HL-60 (cell line): ENCODE results near the gene ACSS3.

Experiments
- DNase-seq, 2 experiments: peaks; one replicate each; pipeline ENCODE4 v3.0.0-alpha.2; 2010 to 2020; ENCODE audit warnings: low read depth in 1 of 2, low spot score in 1 of 2
- H3K27ac ChIP-seq: fragments of 250-450 bp; sonication (Bioruptor Pico); replicated peaks from 2 replicates; pipeline ENCODE4 v1.5.1; 2020; ENCODE audit warnings: mild to moderate bottlenecking, moderate library complexity
- H3K27me3 ChIP-seq: fragments of 250-450 bp; sonication (Bioruptor Pico); 2 replicates; pipeline ENCODE4 v1.5.1; 2021; ENCODE audit warnings: mild to moderate bottlenecking, moderate library complexity; ENCODE audit not compliant: insufficient read depth, poor library complexity, severe bottlenecking
- H3K4me3 ChIP-seq: replicated peaks from 2 replicates; pipeline ENCODE4 v1.5.1; 2011; ENCODE audit warnings: mild to moderate bottlenecking, control low read depth, low read length; ENCODE audit not compliant: insufficient read depth
- GABPA ChIP-seq: IDR thresholded peaks from 2 replicates; pipeline ENCODE4 v1.6.1; 2012; ENCODE audit warnings: low read depth
- POLR2AphosphoS5 ChIP-seq: IDR thresholded peaks from 2 replicates; pipeline ENCODE4 v1.6.1; 2012; ENCODE audit warnings: low read depth
- SPI1 ChIP-seq: IDR thresholded peaks from 2 replicates; pipeline ENCODE4 v1.6.1; 2012; ENCODE audit warnings: low read depth, mild to moderate bottlenecking, borderline replicate concordance
- TF ChIP-seq, protein P1 (sequence below): IDR thresholded peaks from one replicate; pipeline ENCODE4 v1.5.1; 2011; ENCODE audit warnings: low read length, control low read depth, inconsistent platforms; ENCODE audit not compliant: insufficient read depth
- TF ChIP-seq, protein P2 (sequence below): IDR thresholded peaks from 2 replicates; pipeline ENCODE4 v1.6.1; 2012; ENCODE audit warnings: low read depth; ENCODE audit not compliant: insufficient replicate concordance

ACSS3 gene

DNA sequence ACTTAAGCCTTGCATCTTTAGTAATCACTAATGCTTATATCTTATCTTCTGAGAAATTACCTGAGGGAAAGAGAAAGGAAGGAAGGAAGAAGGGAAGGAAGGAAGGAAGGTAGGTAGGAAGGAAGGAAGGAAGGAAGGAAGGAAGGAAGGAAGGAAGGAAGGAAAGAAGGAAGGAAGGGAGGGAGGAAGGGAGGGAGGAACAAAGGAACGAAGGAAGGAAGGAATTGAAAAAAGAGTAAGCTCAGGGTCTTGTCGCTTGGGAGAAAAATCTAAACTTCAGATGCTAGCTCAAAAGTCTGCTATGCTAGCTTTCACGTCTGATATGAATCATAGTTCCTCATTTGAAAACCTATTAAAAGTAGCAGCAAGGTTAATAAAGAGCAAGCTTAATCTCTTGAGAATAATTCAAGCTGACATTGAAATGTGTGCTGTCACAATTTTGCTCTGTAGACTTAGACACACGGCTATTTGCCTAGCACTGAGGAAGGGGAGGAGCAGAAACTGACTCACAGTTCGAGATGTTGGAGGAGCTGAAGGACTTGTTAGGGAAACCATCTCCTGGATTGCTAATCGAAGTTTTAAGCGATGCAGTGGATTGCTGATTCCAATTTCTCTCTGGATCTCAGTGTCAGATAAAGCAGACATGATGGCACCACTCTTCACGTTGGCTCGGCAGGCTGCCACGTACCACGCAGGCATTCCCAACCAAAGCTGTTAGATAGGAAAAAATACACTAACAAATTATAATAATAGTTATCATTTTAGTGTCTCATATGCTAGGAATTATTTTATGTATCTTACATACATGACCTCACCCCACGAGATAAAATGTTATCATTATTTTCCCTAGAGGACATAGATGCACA is 216.7 kb downstream of the ACSS3 start:
- Histone ChIP-seq H3K27ac (no peak overlapping the region), H3K4me3 (no peak overlapping the region), H3K27me3 (no peaks in the 10 kb centered on the region)
- DNase-seq: no peak
- TF ChIP-seq, protein P1, sequence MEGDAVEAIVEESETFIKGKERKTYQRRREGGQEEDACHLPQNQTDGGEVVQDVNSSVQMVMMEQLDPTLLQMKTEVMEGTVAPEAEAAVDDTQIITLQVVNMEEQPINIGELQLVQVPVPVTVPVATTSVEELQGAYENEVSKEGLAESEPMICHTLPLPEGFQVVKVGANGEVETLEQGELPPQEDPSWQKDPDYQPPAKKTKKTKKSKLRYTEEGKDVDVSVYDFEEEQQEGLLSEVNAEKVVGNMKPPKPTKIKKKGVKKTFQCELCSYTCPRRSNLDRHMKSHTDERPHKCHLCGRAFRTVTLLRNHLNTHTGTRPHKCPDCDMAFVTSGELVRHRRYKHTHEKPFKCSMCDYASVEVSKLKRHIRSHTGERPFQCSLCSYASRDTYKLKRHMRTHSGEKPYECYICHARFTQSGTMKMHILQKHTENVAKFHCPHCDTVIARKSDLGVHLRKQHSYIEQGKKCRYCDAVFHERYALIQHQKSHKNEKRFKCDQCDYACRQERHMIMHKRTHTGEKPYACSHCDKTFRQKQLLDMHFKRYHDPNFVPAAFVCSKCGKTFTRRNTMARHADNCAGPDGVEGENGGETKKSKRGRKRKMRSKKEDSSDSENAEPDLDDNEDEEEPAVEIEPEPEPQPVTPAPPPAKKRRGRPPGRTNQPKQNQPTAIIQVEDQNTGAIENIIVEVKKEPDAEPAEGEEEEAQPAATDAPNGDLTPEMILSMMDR: no peak
- TF ChIP-seq, protein P2, sequence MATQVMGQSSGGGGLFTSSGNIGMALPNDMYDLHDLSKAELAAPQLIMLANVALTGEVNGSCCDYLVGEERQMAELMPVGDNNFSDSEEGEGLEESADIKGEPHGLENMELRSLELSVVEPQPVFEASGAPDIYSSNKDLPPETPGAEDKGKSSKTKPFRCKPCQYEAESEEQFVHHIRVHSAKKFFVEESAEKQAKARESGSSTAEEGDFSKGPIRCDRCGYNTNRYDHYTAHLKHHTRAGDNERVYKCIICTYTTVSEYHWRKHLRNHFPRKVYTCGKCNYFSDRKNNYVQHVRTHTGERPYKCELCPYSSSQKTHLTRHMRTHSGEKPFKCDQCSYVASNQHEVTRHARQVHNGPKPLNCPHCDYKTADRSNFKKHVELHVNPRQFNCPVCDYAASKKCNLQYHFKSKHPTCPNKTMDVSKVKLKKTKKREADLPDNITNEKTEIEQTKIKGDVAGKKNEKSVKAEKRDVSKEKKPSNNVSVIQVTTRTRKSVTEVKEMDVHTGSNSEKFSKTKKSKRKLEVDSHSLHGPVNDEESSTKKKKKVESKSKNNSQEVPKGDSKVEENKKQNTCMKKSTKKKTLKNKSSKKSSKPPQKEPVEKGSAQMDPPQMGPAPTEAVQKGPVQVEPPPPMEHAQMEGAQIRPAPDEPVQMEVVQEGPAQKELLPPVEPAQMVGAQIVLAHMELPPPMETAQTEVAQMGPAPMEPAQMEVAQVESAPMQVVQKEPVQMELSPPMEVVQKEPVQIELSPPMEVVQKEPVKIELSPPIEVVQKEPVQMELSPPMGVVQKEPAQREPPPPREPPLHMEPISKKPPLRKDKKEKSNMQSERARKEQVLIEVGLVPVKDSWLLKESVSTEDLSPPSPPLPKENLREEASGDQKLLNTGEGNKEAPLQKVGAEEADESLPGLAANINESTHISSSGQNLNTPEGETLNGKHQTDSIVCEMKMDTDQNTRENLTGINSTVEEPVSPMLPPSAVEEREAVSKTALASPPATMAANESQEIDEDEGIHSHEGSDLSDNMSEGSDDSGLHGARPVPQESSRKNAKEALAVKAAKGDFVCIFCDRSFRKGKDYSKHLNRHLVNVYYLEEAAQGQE: no peak
- TF ChIP-seq SPI1: no peak
- TF ChIP-seq POLR2AphosphoS5: no peak
- TF ChIP-seq GABPA: no peak

DNA sequence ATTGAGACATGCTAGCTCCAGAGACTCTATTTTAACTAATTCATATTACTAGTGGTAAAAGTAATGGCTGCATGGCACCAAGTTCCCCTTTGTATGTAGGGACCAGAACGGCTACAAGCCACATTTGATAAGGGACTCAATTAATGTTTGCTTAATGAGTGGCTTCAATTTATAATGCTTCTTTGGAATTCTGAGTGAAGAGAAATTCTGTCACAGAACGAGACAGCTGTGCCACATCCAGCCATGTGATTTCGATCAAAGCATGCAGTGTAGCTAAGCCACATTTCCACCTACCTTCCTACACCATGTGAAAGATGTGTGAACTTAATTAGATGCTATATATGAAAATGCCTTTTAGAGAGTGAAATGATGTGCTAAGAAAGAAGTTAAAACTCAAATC is 217.4 kb downstream of the ACSS3 start:
- TF ChIP-seq, protein P1: no peak
- TF ChIP-seq, protein P2: no peak
- no peak for TF ChIP-seq SPI1
- no peak for TF ChIP-seq GABPA
- no peak for TF ChIP-seq POLR2AphosphoS5
- no peak overlapping the region for H3K27ac ChIP-seq
- H3K4me3 ChIP-seq: no peak overlapping the region
- no peak for DNase-seq
- no peaks in the 10 kb centered on the region for H3K27me3 ChIP-seq

GRCh38 chr12:81296556-81297305 is 218.9 kb downstream of the ACSS3 start:
- no peak overlapping the region for H3K27ac ChIP-seq

GRCh38 chr12:81297601-81298000 is 219.7 kb downstream of the ACSS3 start:
- no peak overlapping the region for H3K27ac ChIP-seq
- DNase-seq: no peak
- no peaks in the 10 kb centered on the region for H3K27me3 ChIP-seq
- no peak overlapping the region for H3K4me3 ChIP-seq
- no peak for TF ChIP-seq SPI1
- TF ChIP-seq, protein P2: no peak
- no peak for TF ChIP-seq POLR2AphosphoS5
- TF ChIP-seq GABPA: no peak
- TF ChIP-seq, protein P1: no peak

More at GRCh38 chr12:81296556-81297305, 218.9 kb downstream of the ACSS3 start:
- no peak for DNase-seq
- no peak for TF ChIP-seq GABPA
- Histone ChIP-seq H3K4me3 (no peak overlapping the region), H3K27me3 (no peaks in the 10 kb centered on the region)
